Activated T-helper 17 cell treated with anti-CD3 and anti-CD28 coated beads, Interleukin-2, amount 50 U/mL, for 72 hours (primary cell): Measurements from ENCODE around the gene LYAR. TPM values are rescaled to one million over a fixed set of nuclear protein-coding genes. Genes with fewer than 3 reads are reported as not detected.

Source experiments
- ATAC-seq: fragments of 150-1000 bp; cut with Tn5 transposase; replicated peaks from 2 replicates; pipeline ENCODE4 v1.10.0; 2021; ENCODE audit warnings: mild to moderate bottlenecking, moderate library complexity
- H3K27ac Mint-ChIP-seq: one replicate; pipeline ENCODE4 v1.8.0; 2022; ENCODE audit warnings: mixed read lengths
- H3K27me3 Mint-ChIP-seq: one replicate; pipeline ENCODE4 v1.8.0; 2022; ENCODE audit warnings: mixed read lengths
- H3K36me3 Mint-ChIP-seq: one replicate; pipeline ENCODE4 v1.8.0; 2022; ENCODE audit warnings: low read depth, mild to moderate bottlenecking, mixed read lengths
- H3K4me1 Mint-ChIP-seq: one replicate; pipeline ENCODE4 v1.8.0; 2022; ENCODE audit warnings: mixed read lengths
- H3K4me3 Mint-ChIP-seq: one replicate; pipeline ENCODE4 v1.8.0; 2022; ENCODE audit warnings: mild to moderate bottlenecking, mixed read lengths
- H3K9me3 Mint-ChIP-seq: one replicate; pipeline ENCODE4 v1.8.0; 2022; ENCODE audit warnings: mixed read lengths
- total RNA-seq, 2 donors: library from RNA; stranded (reverse); gene quantifications; one replicate each; pipeline ENCODE4 v1.2.3, GENCODE V29; 2022

LYAR gene, protein sequence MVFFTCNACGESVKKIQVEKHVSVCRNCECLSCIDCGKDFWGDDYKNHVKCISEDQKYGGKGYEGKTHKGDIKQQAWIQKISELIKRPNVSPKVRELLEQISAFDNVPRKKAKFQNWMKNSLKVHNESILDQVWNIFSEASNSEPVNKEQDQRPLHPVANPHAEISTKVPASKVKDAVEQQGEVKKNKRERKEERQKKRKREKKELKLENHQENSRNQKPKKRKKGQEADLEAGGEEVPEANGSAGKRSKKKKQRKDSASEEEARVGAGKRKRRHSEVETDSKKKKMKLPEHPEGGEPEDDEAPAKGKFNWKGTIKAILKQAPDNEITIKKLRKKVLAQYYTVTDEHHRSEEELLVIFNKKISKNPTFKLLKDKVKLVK
- 10 to 100 TPM; 25.2 to 57.8 TPM for total RNA-seq

DNA sequence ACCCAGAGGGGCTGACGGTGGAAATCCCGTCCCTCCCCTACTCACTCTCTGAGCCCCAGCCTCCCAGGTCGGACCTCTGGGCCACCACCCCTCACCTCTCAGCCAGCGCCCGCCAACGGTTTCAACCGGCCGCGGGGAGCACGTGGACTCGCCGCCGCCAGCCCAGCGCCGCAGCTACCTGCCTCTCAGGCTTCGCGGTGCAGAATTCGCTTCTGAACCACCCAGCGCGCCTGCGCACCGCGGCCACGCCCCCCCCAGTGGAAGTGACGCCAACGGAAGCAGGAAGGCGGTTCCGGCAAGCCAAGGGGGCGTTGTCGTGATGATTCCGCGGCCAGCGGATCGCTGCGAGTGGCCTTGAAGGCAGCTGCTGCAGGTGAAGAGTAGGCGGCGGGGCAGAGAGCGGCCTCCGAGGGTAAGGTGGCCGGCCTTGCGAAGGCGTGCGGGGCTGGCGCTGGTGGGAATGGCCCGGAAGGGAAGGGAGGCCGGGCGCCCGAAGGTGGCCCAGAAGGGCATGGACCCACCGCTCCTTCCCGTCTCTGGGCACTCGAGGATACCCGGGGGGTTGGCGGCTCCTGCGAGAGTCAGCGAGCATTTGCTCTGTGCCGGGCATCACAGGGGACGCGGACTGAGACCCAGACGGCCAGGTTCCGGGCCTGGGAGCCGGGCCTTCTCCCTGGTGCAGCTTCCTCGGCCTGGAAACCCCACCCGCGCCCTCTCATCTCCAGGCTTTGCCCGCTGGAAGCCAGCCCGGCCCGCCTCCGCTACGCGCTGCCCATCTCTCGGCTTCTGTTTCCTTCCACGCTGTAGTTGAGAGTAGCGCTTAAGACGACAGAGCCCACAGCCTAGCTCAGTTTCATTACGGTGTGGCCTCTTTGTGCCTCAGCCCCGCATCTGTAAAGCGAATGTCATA lies at the start of gene LYAR, which contains the start of gene ZBTB49:
TSS of gene LYAR (minus strand) at position 214 of the 910 bp plus-strand sequence. CDS start 6,412 bp downstream, outside the sequence.
TSS of gene ZBTB49 (plus strand) at position 311 of the 910 bp plus-strand sequence. CDS start 9,695 bp downstream, outside the sequence.
- peaks cover 29% of the 10 kb centered on the region for H3K4me1 Mint-ChIP-seq
- no peaks in the 10 kb centered on the region for H3K9me3 Mint-ChIP-seq
- peak; percentile 96 for ATAC-seq
- peak within 1 kb of the TSS; percentile 92 for H3K4me3 Mint-ChIP-seq
- peaks cover 30% of the 10 kb centered on the region for H3K36me3 Mint-ChIP-seq
- peak within 1 kb of the TSS; percentile 86 for H3K27ac Mint-ChIP-seq
- no peaks in the 10 kb centered on the region for H3K27me3 Mint-ChIP-seq

DNA sequence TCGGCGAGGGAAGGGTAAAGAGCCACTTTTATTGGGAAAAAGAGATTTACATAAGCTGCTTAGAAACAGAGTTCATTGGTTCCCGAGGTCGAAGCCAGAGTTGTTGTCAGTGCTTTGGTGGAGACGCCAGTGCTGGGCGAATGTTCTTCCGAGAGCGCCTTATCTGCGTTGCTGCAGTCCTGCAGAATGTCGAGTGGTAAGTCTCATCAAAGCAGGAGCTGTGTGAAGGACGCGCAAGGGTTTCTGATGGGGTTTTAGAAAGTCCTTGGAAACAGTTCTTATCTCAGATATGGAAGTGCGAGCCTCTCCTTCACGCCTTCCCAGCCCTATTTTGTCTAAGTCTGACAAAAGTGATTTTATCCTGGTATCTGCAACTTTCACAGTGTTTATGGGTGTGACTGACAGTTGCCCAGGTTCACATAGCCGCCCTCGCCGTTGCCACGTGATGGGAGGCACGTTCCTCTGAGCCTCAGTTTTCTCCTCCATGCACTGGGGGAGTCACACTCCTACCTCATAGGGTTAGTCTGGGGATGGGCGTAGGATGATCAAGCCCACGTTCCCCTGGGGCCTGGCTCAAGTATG lies 49.6 kb upstream of the LYAR start:
- Mint-ChIP-seq H3K27ac (no peak overlapping the region), H3K4me3 (no peak overlapping the region), H3K36me3 (no peaks in the 10 kb centered on the region), H3K27me3 (no peaks in the 10 kb centered on the region), H3K9me3 (no peaks in the 10 kb centered on the region), H3K4me1 (peaks cover 6% of the 10 kb centered on the region)
- no peak for ATAC-seq

DNA sequence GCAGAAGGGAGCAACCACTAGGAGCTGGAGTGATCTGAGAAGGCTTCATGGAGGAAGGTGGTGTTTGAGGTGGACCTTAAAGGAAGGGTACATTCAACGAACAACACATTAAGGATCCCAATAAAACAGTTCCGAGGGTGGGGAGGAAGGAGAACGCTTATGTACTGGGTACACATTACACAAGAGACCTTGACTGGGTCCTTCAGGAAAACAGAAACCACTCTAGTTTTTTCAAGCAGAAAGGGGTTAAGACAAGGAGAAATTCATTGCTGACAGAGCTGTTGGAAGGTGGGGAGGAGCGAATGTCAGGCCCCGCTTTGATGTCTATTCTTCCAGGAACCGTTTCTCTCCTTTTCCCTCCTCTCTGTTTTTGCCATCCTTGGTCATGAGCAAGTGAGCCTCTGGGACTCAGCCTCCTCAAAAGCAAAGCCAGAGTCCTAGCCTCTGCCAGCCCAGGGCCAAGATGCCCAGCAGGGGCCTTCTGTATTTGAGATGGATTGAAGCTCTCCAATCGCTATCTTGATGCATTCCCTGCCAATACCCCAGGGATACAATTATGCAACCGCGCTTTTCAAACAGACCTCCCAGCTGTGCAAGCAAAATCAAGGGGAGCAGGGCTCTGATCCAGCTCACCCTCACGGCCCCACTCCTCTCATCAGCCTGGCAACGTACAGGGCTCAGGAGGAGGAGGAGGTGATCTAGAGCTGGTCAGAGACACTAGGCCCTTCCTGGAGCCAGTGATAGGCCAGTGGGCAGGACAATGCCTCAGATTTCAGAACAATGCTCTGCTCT lies 48.5 kb upstream of the LYAR start:
- no peaks in the 10 kb centered on the region for H3K27me3 Mint-ChIP-seq
- peaks cover 7% of the 10 kb centered on the region for H3K4me1 Mint-ChIP-seq
- no peaks in the 10 kb centered on the region for H3K36me3 Mint-ChIP-seq
- H3K9me3 Mint-ChIP-seq, result no peaks in the 10 kb centered on the region
- ATAC-seq, result no peak
- H3K27ac Mint-ChIP-seq, result no peak overlapping the region
- H3K4me3 Mint-ChIP-seq, result no peak overlapping the region

DNA sequence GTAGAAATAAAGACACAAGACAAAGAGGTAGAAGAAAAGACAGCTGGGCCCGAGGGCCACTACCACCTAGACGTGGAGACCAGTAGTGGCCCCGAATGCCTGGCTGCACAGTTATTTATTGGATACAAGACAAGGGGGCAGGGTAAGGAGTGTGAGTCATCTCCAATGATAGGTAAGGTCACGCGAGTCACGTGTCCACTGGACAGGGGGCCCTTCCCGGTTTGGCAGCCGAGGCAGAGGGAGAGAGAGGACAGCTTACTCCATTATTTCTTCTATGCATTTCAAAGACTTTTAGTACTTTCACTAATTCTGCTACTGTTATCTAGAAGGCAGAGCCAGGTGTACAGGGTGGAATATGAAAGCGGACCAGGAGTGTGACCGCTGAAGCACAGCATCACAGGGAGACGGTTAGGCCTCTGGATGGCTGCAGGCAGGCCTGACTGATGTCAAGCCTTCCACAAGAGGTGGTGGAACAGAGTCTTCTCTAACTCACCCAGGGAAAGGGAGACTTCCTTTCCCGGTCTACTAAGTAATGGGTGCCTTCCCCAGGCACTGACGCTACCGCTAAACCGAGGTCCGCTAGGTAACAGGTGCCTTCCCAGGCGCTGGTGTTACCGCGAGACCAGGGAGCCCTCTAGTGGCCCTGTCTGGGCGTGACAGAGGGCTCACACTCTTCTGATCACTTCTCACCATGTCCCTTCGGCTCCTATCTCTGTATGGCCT lies 45.0 kb upstream of the LYAR start:
- H3K9me3 Mint-ChIP-seq, result no peaks in the 10 kb centered on the region
- H3K27me3 Mint-ChIP-seq, result no peaks in the 10 kb centered on the region
- peak overlapping the region; percentile 25 for H3K4me3 Mint-ChIP-seq
- H3K36me3 Mint-ChIP-seq, result no peaks in the 10 kb centered on the region
- no peak overlapping the region for H3K27ac Mint-ChIP-seq
- H3K4me1 Mint-ChIP-seq, result peaks cover 7% of the 10 kb centered on the region
- ATAC-seq, result peak; percentile 90

DNA sequence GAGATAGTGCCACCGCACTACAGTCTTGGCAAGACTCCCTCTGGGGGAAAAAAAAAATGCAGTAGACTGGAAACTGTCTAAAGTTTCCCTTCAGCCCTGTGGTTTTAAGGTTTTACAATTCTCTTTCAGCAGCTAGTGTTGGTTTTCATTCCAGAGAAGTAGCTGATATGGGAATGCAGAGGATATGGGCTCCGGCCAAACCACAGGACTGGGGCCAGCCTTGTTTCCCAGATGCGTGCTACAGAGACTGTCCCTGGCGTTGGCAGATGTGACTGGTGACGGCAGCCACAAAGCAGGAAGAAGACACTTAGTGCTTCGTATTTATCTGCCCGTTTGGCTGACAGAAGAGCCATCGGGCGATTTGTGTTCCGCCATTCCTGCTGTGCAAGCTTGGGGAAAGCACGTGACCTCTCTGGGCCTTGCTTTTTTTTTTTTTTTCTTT lies 43.3 kb upstream of the LYAR start:
- Mint-ChIP-seq H3K4me1 (peaks cover 7% of the 10 kb centered on the region), H3K27ac (no peak overlapping the region), H3K36me3 (no peaks in the 10 kb centered on the region), H3K27me3 (no peaks in the 10 kb centered on the region), H3K4me3 (no peak overlapping the region), H3K9me3 (no peaks in the 10 kb centered on the region)
- peak; percentile 48 for ATAC-seq

DNA sequence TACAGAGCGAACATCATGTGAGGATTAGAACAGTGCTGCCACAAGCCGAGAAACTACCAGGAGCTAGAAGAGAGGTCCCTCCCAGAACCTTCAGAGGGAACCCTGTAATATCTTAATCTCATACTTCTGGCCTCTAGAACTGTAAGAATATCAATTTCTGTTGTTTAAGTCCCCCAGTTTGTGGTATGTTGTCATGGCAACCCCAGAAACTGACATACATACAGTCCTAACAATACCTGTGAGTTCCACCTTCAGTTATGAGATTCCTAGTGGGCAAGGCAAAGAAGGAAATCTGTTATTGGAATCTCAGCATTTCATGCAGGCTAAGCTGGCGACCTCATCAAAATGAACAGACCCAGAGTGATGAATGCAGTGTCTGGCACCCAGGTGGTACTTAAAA lies 42.6 kb upstream of the LYAR start:
- no peak for ATAC-seq
- Mint-ChIP-seq H3K4me1 (peaks cover 7% of the 10 kb centered on the region), H3K9me3 (no peaks in the 10 kb centered on the region), H3K36me3 (no peaks in the 10 kb centered on the region), H3K27me3 (no peaks in the 10 kb centered on the region), H3K4me3 (no peak overlapping the region), H3K27ac (no peak overlapping the region)

DNA sequence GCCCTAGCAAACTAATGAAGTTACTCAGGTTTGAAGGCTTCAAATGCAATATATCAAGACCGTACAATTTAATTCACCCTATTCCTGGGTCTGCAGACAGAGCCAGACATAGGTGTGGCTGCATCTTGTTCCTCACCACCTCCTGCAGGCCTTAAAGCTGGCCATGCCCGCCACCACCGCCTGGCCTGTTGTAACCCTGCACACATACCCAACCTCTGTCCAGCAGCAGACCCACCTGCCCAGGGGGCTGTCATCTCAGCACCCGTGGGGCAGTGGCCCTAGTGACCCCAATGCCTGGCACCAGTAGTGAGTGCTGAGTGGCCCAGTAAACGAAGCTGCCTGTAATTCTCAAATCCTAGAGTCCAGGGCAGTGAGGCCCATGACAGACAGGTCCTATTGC lies 40.8 kb upstream of the LYAR start:
- Mint-ChIP-seq H3K36me3 (no peaks in the 10 kb centered on the region), H3K27me3 (no peaks in the 10 kb centered on the region), H3K27ac (no peak overlapping the region), H3K4me1 (peaks cover 7% of the 10 kb centered on the region), H3K4me3 (no peak overlapping the region), H3K9me3 (no peaks in the 10 kb centered on the region)
- no peak for ATAC-seq

DNA sequence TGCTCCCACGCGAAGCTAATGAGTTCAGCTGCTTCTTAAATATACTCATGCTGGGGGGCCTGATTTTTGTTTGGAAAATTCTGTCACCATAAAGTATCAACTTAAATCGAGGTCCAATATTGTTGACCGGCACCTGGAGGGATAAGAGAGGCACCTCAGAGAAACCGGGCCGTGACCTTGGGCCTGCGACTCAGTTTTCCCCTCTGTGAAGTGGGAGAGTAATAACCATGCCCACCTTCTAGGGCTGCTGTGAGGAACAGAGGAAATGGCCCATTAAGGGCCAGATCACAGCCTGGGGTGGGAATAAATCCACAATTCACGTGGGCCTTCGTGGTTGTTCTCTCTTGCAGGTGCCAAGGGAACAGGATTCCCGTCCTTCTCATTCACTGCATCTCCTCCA lies 39.5 kb upstream of the LYAR start:
- H3K27ac Mint-ChIP-seq, result no peak overlapping the region
- H3K4me1 Mint-ChIP-seq, result no peaks in the 10 kb centered on the region
- no peaks in the 10 kb centered on the region for H3K36me3 Mint-ChIP-seq
- H3K27me3 Mint-ChIP-seq, result no peaks in the 10 kb centered on the region
- H3K4me3 Mint-ChIP-seq, result no peak overlapping the region
- ATAC-seq, result no peak
- no peaks in the 10 kb centered on the region for H3K9me3 Mint-ChIP-seq

DNA sequence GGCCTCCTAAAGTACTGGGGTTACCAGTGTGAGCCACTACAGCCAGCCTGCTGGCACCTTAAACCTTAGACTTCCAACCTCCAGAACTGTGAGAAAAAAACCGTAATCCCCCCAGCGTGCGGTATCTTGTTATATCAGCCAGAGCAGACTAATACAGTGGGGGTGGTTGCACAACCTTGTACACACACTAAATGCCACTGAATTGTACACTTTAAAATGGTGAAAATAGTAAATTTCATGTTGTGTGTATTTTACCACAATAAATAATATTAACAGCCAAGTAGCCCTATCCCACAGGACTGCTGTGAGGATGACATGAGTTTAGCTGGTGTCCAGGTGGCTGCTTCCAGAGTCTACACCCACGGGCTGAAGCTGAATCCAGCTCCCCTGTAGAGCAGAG lies 38.9 kb upstream of the LYAR start:
- Mint-ChIP-seq H3K36me3 (no peaks in the 10 kb centered on the region), H3K27ac (no peak overlapping the region), H3K9me3 (no peaks in the 10 kb centered on the region), H3K4me3 (no peak overlapping the region), H3K4me1 (no peaks in the 10 kb centered on the region), H3K27me3 (no peaks in the 10 kb centered on the region)
- no peak for ATAC-seq

DNA sequence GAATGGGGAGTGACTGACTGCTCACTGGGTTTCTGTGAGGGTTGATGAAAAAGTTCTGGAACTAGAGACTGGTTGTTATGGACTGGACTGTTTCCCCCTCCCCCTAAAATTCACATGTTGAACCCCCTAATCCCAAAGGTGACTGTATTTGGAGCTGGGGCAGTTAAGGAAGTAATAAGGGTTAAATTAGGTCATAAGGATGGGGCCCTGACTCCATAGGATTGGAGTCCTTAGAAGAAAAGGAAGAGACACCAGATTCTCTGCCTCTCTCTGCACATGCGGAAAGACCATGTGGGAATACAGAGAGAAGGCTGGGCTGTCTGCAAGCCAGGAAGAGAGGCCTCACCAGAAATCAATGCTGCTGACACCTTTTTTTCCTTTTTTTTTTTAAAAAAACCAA lies 38.3 kb upstream of the LYAR start:
- H3K27me3 Mint-ChIP-seq, result no peaks in the 10 kb centered on the region
- no peaks in the 10 kb centered on the region for H3K36me3 Mint-ChIP-seq
- H3K9me3 Mint-ChIP-seq, result no peaks in the 10 kb centered on the region
- no peak for ATAC-seq
- H3K4me1 Mint-ChIP-seq, result no peaks in the 10 kb centered on the region
- H3K4me3 Mint-ChIP-seq, result no peak overlapping the region
- no peak overlapping the region for H3K27ac Mint-ChIP-seq

DNA sequence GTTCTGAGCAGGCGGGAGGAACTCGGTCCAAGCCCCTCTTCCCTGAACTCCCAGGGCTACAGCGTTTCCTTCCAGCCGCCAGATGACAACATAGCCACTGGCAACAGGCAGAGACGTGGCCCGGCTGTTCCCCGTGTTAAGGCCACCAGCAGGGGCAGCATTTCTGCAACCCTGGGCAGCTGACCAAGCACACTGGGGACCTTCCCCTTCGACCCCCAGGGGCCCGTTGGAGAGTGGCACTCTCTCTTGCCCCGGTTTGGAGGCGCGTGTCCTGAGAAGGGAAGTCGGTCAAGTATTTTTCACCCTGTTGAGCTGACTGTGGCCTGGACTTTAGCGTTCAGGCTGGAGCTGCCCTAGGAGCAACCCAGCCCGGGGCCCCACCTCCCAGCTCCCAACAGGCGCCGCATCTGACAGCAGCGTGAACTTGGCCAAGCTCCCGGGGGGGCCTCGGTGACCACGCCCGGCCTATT lies 37.7 kb upstream of the LYAR start:
- Mint-ChIP-seq H3K4me1 (no peaks in the 10 kb centered on the region), H3K9me3 (no peaks in the 10 kb centered on the region), H3K27ac (no peak overlapping the region), H3K4me3 (no peak overlapping the region), H3K27me3 (no peaks in the 10 kb centered on the region), H3K36me3 (peaks cover 2% of the 10 kb centered on the region)
- ATAC-seq, result no peak

DNA sequence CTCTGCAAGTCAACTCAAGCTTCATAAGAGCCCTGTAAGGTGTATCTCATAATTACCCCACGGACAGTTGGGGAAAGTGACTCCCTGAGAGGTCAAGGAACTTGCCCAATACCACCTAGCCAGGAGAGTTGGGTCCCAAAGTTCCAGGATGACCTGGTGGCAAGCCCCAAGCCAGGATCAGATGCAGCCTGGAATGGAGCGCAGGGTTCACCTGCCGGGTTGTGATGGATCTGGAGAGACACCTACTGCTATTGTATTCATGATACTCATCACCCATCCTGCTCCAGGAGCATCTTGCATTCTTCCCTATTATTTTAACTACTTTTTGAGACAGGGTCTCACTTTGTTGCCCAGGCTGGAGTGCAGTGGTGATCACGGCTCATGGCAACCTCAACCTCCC lies 36.2 kb upstream of the LYAR start:
- H3K27ac Mint-ChIP-seq, result no peak overlapping the region
- H3K9me3 Mint-ChIP-seq, result no peaks in the 10 kb centered on the region
- H3K4me1 Mint-ChIP-seq, result no peaks in the 10 kb centered on the region
- ATAC-seq, result no peak
- no peak overlapping the region for H3K4me3 Mint-ChIP-seq
- no peaks in the 10 kb centered on the region for H3K27me3 Mint-ChIP-seq
- peaks cover 15% of the 10 kb centered on the region for H3K36me3 Mint-ChIP-seq

DNA sequence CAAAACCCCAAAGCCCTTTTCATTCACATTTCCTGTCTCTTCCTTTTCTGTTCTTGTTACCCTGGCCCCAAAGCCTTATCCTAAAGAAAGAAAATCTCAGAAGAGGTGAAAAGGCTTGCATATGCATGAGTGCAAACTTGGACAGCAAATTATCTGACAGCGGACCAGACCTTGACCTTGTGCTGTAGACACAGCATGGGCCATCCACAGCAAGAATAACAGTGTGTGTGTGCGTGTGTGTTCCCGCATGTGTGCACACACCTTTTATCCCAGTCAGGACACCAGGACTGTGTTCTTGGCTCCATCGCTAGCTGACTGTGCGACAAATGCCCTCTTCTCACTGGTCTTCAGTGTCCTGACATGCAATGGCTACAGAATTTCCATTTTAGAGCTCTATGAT lies 35.4 kb upstream of the LYAR start:
- no peaks in the 10 kb centered on the region for H3K9me3 Mint-ChIP-seq
- H3K27ac Mint-ChIP-seq, result no peak overlapping the region
- H3K36me3 Mint-ChIP-seq, result peaks cover 23% of the 10 kb centered on the region
- H3K27me3 Mint-ChIP-seq, result no peaks in the 10 kb centered on the region
- no peak overlapping the region for H3K4me3 Mint-ChIP-seq
- no peaks in the 10 kb centered on the region for H3K4me1 Mint-ChIP-seq
- no peak for ATAC-seq
